HepG2 (cell line): Measurements from ENCODE around the gene C1orf159. TPM values are rescaled to one million over a fixed set of nuclear protein-coding genes. Genes with fewer than 3 reads are reported as not detected.

Source experiments
- ATAC-seq: fragments of 200-7000 bp; cut with Tn5 transposase; 3 replicates; pipeline ENCODE4 v1.9.1; 2020; ENCODE audit warnings: mild to moderate bottlenecking, moderate library complexity
- BruUV-seq: library from RNA; stranded (reverse); fragments of 400-500 nt; replicated peaks from 2 replicates; lab custom pipeline; 2021; lab: Mats Ljungman, UMichigan
- CTCF ChIA-PET: fragments of 300-600 bp; formaldehyde crosslinking; extraction: SDS; loops from one replicate; lab custom pipeline; 2021; ENCODE audit warnings: low total read pairs, inconsistent platforms, low intra/inter-chr PET ratio; lab: Yijun Ruan, JAX
- POLR2A ChIA-PET: fragments of 350-600 bp; sonication (Branson Sonifier 250); formaldehyde crosslinking; loops from one replicate; lab custom pipeline; 2020; ENCODE audit warnings: antibody characterized with exemption, inconsistent platforms; lab: Yijun Ruan, JAX
- DNase-seq: peaks from one replicate; pipeline ENCODE4 v3.0.0-alpha.2; 2015; ENCODE audit warnings: low spot score
- FAIRE-seq: peaks from 3 replicates; lab custom pipeline; 2011; peaks lifted over from hg19 to GRCh38; lab: Jason Lieb, UNC
- H2AFZ ChIP-seq: one replicate; pipeline ENCODE4 v1.6.1; 2011; ENCODE audit warnings: low read length, inconsistent platforms
- H3K27ac ChIP-seq: fragments of 300-600 bp; 3 replicates; pipeline ENCODE4 v1.8.0; 2011; ENCODE audit warnings: mixed run types, mild to moderate bottlenecking, mixed read lengths, low read length, inconsistent platforms; ENCODE audit not compliant: insufficient read depth; ENCODE audit errors: extremely low read length
- H3K27me3 ChIP-seq, 2 experiments: fragments of 200-600 bp in 1 of 2; 2 replicates in 1 of 2; 3 replicates in 1 of 2; pipeline versions ENCODE4 v1.6.0 to v1.8.0; 2011; ENCODE audit warnings: low read length in 2 of 2, mild to moderate bottlenecking in 2 of 2, moderate library complexity in 2 of 2, inconsistent platforms in 1 of 2; ENCODE audit not compliant: insufficient read depth in 2 of 2, control insufficient read depth in 1 of 2
- H3K36me3 ChIP-seq, 2 experiments: fragments of 200-600 bp in 1 of 2; replicated peaks in 1 of 2; 2 replicates in 1 of 2; 3 replicates in 1 of 2; pipeline versions ENCODE4 v1.5.1 to v1.8.0; 2011; ENCODE audit warnings: low read length in 2 of 2, inconsistent platforms in 1 of 2; ENCODE audit not compliant: insufficient read depth in 2 of 2, control insufficient read depth in 1 of 2
- H3K4me1 ChIP-seq: 2 replicates; pipeline ENCODE4 v1.5.1; 2012; ENCODE audit warnings: low read length, inconsistent platforms; ENCODE audit not compliant: insufficient read depth
- H3K4me2 ChIP-seq: 2 replicates; pipeline ENCODE4 v1.6.0; 2011; ENCODE audit warnings: low read depth, low read length, inconsistent platforms
- H3K4me3 ChIP-seq, 3 experiments: fragments of 200-600 bp in 1 of 3; sonication (generic), shearing (Covaris generic) in 1 of 3; replicated peaks in 1 of 3; 2 replicates each; pipeline ENCODE4 v1.5.1; 2011 to 2016; ENCODE audit warnings: low read length in 3 of 3, inconsistent platforms in 2 of 3, low read depth in 2 of 3, mild to moderate bottlenecking in 2 of 3, control low read depth in 1 of 3, mixed read lengths in 1 of 3; ENCODE audit not compliant: insufficient read depth in 1 of 3
- H3K79me2 ChIP-seq: one replicate; pipeline ENCODE4 v1.6.1; 2011; ENCODE audit warnings: low read length, inconsistent platforms; ENCODE audit not compliant: insufficient read depth
- H3K9ac ChIP-seq: 2 replicates; pipeline ENCODE4 v1.6.0; 2011; ENCODE audit warnings: mild to moderate bottlenecking, low read depth, low read length, inconsistent platforms; ENCODE audit not compliant: insufficient read depth
- H3K9me3 ChIP-seq: 2 replicates; pipeline ENCODE4 v1.5.1; 2012; ENCODE audit warnings: mild to moderate bottlenecking, low read length
- H4K20me1 ChIP-seq: 2 replicates; pipeline ENCODE4 v1.6.0; 2011; ENCODE audit warnings: inconsistent platforms, mild to moderate bottlenecking, low read length, moderate library complexity; ENCODE audit not compliant: insufficient read depth
- CTCF ChIP-seq: sonication (generic); formaldehyde crosslinking; IDR thresholded peaks from 2 replicates; pipeline ENCODE4 v1.5.0; 2020; ENCODE audit warnings: mild to moderate bottlenecking, missing genetic modification reagents, moderate library complexity
- MTA1 ChIP-seq: sonication (generic); formaldehyde crosslinking; IDR thresholded peaks from 2 replicates; pipeline ENCODE4 v1.4.0; 2020; ENCODE audit warnings: missing genetic modification reagents, mild to moderate bottlenecking, borderline replicate concordance
- ZNF232 ChIP-seq: sonication (generic); formaldehyde crosslinking; IDR thresholded peaks from 2 replicates; pipeline ENCODE4 v1.4.0; 2020; ENCODE audit warnings: missing genetic modification reagents, borderline replicate concordance
- WGBS: methylation state at CpG from one replicate; pipeline ENCODE4 v1.1.6; 2017; ENCODE audit warnings: low lambda C conversion rate; 5-methylcytosine and 5-hydroxymethylcytosine counted together
- in situ Hi-C: cut with HindIII; loops from 2 replicates; pipeline ENCODE4 v1.10.0; 2017; ENCODE audit warnings: low pct_unique_long_range_greater_than_20kb; ENCODE audit not compliant: extremely low pct_ligation_motif_present
- intact Hi-C: fragments of 100-400 bp; cut with micrococcal nuclease; formaldehyde crosslinking; loops from one replicate; pipeline ENCODE4 v1.10.0; 2022; ENCODE audit not compliant: unreplicated experiment
- polyA plus RNA-seq, 8 experiments: library from polyadenylated mRNA; depleted of rRNA in 3 of 8; stranded (reverse) in 7 of 8; unstranded in 1 of 8; fragments of >200 nt; fragmentation: Illumina TruSeq in 4 of 8; extraction: Trizol in 4 of 8; gene quantifications; 2 replicates each; pipeline versions ENCODE4 v1.2.1 to v1.2.3, GENCODE V29; 2011 to 2016; ENCODE audit warnings: low read depth in 4 of 8, missing spikeins in 1 of 8, mixed read lengths in 1 of 8; ENCODE audit not compliant: insufficient read depth in 1 of 8
- total RNA-seq, 5 experiments: library from RNA; depleted of rRNA; stranded (reverse); fragments of >200 nt; fragmentation: Illumina TruSeq; extraction: Trizol; gene quantifications; 2 replicates each; pipeline ENCODE4 v1.2.3, GENCODE V29; 2016; ENCODE audit warnings: low read depth in 1 of 5

Gene C1orf159
- total and polyA plus RNA-seq, 2 of the 13 experiments (the other 11 are each of a cell fraction or from before 2014, with no cell fraction given) = 3.8 to 6.7 TPM

DNA sequence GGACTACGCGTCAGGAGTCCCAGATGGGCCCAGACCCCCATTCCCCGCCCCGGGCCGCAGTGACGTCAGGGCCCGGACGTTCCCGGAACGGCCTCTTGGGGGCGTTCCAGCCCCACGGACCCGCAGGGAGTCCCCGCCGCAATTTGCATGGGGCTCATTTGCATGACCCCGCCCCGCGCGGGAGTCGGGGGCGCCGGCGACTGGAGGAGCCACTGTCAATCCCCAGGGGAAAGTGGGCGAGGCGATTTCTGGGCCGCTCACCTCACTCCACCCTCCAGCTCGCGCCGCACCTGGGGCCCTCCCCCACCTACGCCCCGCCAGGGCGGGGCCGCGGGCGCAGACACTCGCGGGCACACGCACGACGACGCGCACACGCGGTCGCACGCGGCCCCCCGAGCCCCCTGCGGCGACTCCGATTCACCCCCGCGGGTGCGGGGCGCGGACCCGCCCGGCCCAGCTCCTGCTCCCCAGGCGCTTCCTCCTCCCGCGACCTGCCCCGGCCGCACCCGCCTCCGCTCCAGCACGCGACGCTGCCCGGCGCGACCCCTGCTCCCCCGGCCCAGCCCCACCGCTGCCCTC is 82.8 kb downstream of the C1orf159 start (continued):
- peak; percentile 42 for TF ChIP-seq CTCF (CRISPR knock-in tag)
- TF ChIP-seq, all 625 proteins: peak for 4

DNA sequence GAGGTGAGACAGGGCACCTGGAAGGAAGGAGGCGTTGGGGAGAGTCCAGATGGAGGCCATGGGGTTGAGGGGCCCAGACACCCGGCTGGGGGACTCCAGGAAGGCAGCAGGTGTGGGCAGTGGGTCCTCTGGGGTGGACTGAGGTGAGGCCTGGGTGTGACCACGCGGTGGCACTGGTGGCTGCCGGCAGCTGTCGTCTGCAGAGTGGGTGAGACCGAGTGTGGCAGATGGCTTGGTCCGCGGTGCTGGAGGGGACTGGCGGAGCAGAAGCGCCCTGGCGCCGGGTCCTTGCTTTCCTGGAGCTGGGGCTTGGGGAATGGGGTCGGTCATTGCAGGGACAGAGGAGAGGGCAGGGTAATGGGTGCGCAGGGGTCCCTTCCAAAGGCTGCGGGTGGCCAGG is 83.5 kb downstream of the C1orf159 start:
- CTCF ChIA-PET = no interaction called here
- Histone ChIP-seq H2AFZ (no peak overlapping the region), H3K9ac (no peak overlapping the region), H4K20me1 (peaks cover 9% of the 10 kb centered on the region; the same call in 1 of the 2 replicates), H3K4me3 (no peak overlapping the region), H3K27me3 (no peaks in the 10 kb centered on the region), H3K9me3 (no peaks in the 10 kb centered on the region), H3K79me2 (no peaks in the 10 kb centered on the region), H3K4me1 (peaks cover 37% of the 10 kb centered on the region), H3K27ac (no peak overlapping the region), H3K4me2 (no peak overlapping the region), H3K36me3 (peaks cover 7 to 12% of the 10 kb centered on the region in 2 experiments; a peak in 4 of 5 replicates)
- TF ChIP-seq MTA1 (CRISPR knock-in tag) (no peak), ZNF232 (CRISPR knock-in tag) (no peak)
- in situ Hi-C loops = no loop called here
- intact Hi-C loops = no loop called here
- no TSS peak for BruUV-seq
- WGBS = over 99% methylated on average over 16 of the region's 16 CpGs
- ATAC-seq (no peak; the same call in 2 of the 3 replicates), DNase-seq (no peak), FAIRE-seq (no peak)
- POLR2A ChIA-PET = interaction anchor here (0.7 kb wide), 1 partner anchor 26 kb away, joined by 3 read pairs; no protein-coding TSS in a partner anchor

Other genes starting within 250 kb of the C1orf159 start
- gene SAMD11, start 192.2 kb downstream of the C1orf159 start, total RNA-seq (2016; rRNA removed; fragmentation: Illumina TruSeq; extraction: Trizol) = 0.11 TPM in 1 of 2 replicates, not detected in the other
- 0.09 TPM in 1 of 2 replicates, not detected in the other for gene SAMD11, start 192.2 kb downstream of the C1orf159 start, polyA plus RNA-seq (2011; rRNA removed)
- gene NOC2L, start 156.8 kb downstream of the C1orf159 start, total RNA-seq (2016; rRNA removed; fragmentation: Illumina TruSeq; extraction: Trizol) = 91.6 and 103 TPM in 2 replicates
- 32.0 and 40.5 TPM in 2 replicates for gene NOC2L, start 156.8 kb downstream of the C1orf159 start, polyA plus RNA-seq (2011; rRNA removed)
- gene KLHL17, start 155.5 kb downstream of the C1orf159 start, total RNA-seq (2016; rRNA removed; fragmentation: Illumina TruSeq; extraction: Trizol) = 2.8 and 9.3 TPM in 2 replicates
- gene KLHL17, start 155.5 kb downstream of the C1orf159 start, polyA plus RNA-seq (2011; rRNA removed) = 24.7 and 31.4 TPM in 2 replicates
- gene PLEKHN1, start 149.6 kb downstream of the C1orf159 start, total RNA-seq (2016; rRNA removed; fragmentation: Illumina TruSeq; extraction: Trizol) = 0.21 and 0.42 TPM in 2 replicates
- gene PLEKHN1, start 149.6 kb downstream of the C1orf159 start, polyA plus RNA-seq (2011; rRNA removed) = 0.58 and 0.59 TPM in 2 replicates
- 0.04 TPM in 1 of 2 replicates, not detected in the other for gene PERM1, start 134.0 kb downstream of the C1orf159 start, total RNA-seq (2016; rRNA removed; fragmentation: Illumina TruSeq; extraction: Trizol)
- 0.29 and 0.38 TPM in 2 replicates for gene PERM1, start 134.0 kb downstream of the C1orf159 start, polyA plus RNA-seq (2011; rRNA removed)
- 4.4 and 8.8 TPM in 2 replicates for gene HES4, start 116.0 kb downstream of the C1orf159 start, total RNA-seq (2016; rRNA removed; fragmentation: Illumina TruSeq; extraction: Trizol)
- 10.6 and 17.6 TPM in 2 replicates for gene HES4, start 116.0 kb downstream of the C1orf159 start, polyA plus RNA-seq (2011; rRNA removed)
- gene ISG15, start 102.6 kb downstream of the C1orf159 start, total RNA-seq (2016; rRNA removed; fragmentation: Illumina TruSeq; extraction: Trizol) = 54.9 and 68.4 TPM in 2 replicates
- 42.1 and 63.7 TPM in 2 replicates for gene ISG15, start 102.6 kb downstream of the C1orf159 start, polyA plus RNA-seq (2011; rRNA removed)
- gene AGRN, start 96.0 kb downstream of the C1orf159 start, total RNA-seq (2016; rRNA removed; fragmentation: Illumina TruSeq; extraction: Trizol) = 7.3 and 29.8 TPM in 2 replicates
- gene AGRN, start 96.0 kb downstream of the C1orf159 start, polyA plus RNA-seq (2011; rRNA removed) = 65.2 and 82.7 TPM in 2 replicates
- gene RNF223, start 41.8 kb downstream of the C1orf159 start, total RNA-seq (2016; rRNA removed; fragmentation: Illumina TruSeq; extraction: Trizol) = not detected in 2 replicates
- gene RNF223, start 41.8 kb downstream of the C1orf159 start, polyA plus RNA-seq (2011; rRNA removed) = 0.03 and 0.05 TPM in 2 replicates
- gene TTLL10, start 57.8 kb upstream of the C1orf159 start, total RNA-seq (2016; rRNA removed; fragmentation: Illumina TruSeq; extraction: Trizol) = not detected in 2 replicates
- not detected in 2 replicates for gene TTLL10, start 57.8 kb upstream of the C1orf159 start, polyA plus RNA-seq (2011; rRNA removed)
- gene TNFRSF18, start 90.5 kb upstream of the C1orf159 start, total RNA-seq (2016; rRNA removed; fragmentation: Illumina TruSeq; extraction: Trizol) = not detected in 2 replicates
- gene TNFRSF18, start 90.5 kb upstream of the C1orf159 start, polyA plus RNA-seq (2011; rRNA removed) = not detected in 2 replicates
- not detected in 2 replicates for gene TNFRSF4, start 98.1 kb upstream of the C1orf159 start, total RNA-seq (2016; rRNA removed; fragmentation: Illumina TruSeq; extraction: Trizol)
- 0.21 TPM in 1 of 2 replicates, not detected in the other for gene TNFRSF4, start 98.1 kb upstream of the C1orf159 start, polyA plus RNA-seq (2011; rRNA removed)
- gene SDF4, start 115.9 kb upstream of the C1orf159 start, total RNA-seq (2016; rRNA removed; fragmentation: Illumina TruSeq; extraction: Trizol) = 45.3 and 107 TPM in 2 replicates
- gene SDF4, start 115.9 kb upstream of the C1orf159 start, polyA plus RNA-seq (2011; rRNA removed) = 80.8 and 99.6 TPM in 2 replicates
- gene B3GALT6, start 116.1 kb upstream of the C1orf159 start, total RNA-seq (2016; rRNA removed; fragmentation: Illumina TruSeq; extraction: Trizol) = 9.2 and 14.2 TPM in 2 replicates
- gene B3GALT6, start 116.1 kb upstream of the C1orf159 start, polyA plus RNA-seq (2011; rRNA removed) = 3.9 and 5.8 TPM in 2 replicates
- gene C1QTNF12, start 130.6 kb upstream of the C1orf159 start, total RNA-seq (2016; rRNA removed; fragmentation: Illumina TruSeq; extraction: Trizol) = 0.29 and 0.64 TPM in 2 replicates
- gene C1QTNF12, start 130.6 kb upstream of the C1orf159 start, polyA plus RNA-seq (2011; rRNA removed) = 0.18 and 0.29 TPM in 2 replicates
- 22.1 and 29.4 TPM in 2 replicates for gene UBE2J2, start 157.8 kb upstream of the C1orf159 start, total RNA-seq (2016; rRNA removed; fragmentation: Illumina TruSeq; extraction: Trizol)
- gene UBE2J2, start 157.8 kb upstream of the C1orf159 start, polyA plus RNA-seq (2011; rRNA removed) = 25.4 and 28.8 TPM in 2 replicates
- gene SCNN1D, start 164.3 kb upstream of the C1orf159 start, total RNA-seq (2016; rRNA removed; fragmentation: Illumina TruSeq; extraction: Trizol) = 0.93 and 2.6 TPM in 2 replicates
- 2.3 and 4.7 TPM in 2 replicates for gene SCNN1D, start 164.3 kb upstream of the C1orf159 start, polyA plus RNA-seq (2011; rRNA removed)
- 16.4 and 29.4 TPM in 2 replicates for gene ACAP3, start 191.8 kb upstream of the C1orf159 start, total RNA-seq (2016; rRNA removed; fragmentation: Illumina TruSeq; extraction: Trizol)
- 50.8 and 56.3 TPM in 2 replicates for gene ACAP3, start 191.8 kb upstream of the C1orf159 start, polyA plus RNA-seq (2011; rRNA removed)
- 21.7 and 22.2 TPM in 2 replicates for gene PUSL1, start 192.5 kb upstream of the C1orf159 start, total RNA-seq (2016; rRNA removed; fragmentation: Illumina TruSeq; extraction: Trizol)
- gene PUSL1, start 192.5 kb upstream of the C1orf159 start, polyA plus RNA-seq (2011; rRNA removed) = 8.3 and 9.8 TPM in 2 replicates
- gene INTS11, start 208.6 kb upstream of the C1orf159 start, total RNA-seq (2016; rRNA removed; fragmentation: Illumina TruSeq; extraction: Trizol) = 46.4 and 52.8 TPM in 2 replicates
- gene INTS11, start 208.6 kb upstream of the C1orf159 start, polyA plus RNA-seq (2011; rRNA removed) = 94.8 and 104 TPM in 2 replicates
- 7.2 and 9.3 TPM in 2 replicates for gene CPTP, start 208.7 kb upstream of the C1orf159 start, total RNA-seq (2016; rRNA removed; fragmentation: Illumina TruSeq; extraction: Trizol)
- gene CPTP, start 208.7 kb upstream of the C1orf159 start, polyA plus RNA-seq (2011; rRNA removed) = 5.5 and 8.0 TPM in 2 replicates
- gene TAS1R3, start 215.2 kb upstream of the C1orf159 start, total RNA-seq (2016; rRNA removed; fragmentation: Illumina TruSeq; extraction: Trizol) = 0.15 TPM in 1 of 2 replicates, not detected in the other
- 0.13 and 0.20 TPM in 2 replicates for gene TAS1R3, start 215.2 kb upstream of the C1orf159 start, polyA plus RNA-seq (2011; rRNA removed)
- 42.8 and 60.4 TPM in 2 replicates for gene DVL1, start 233.3 kb upstream of the C1orf159 start, total RNA-seq (2016; rRNA removed; fragmentation: Illumina TruSeq; extraction: Trizol)
- 30.8 and 49.5 TPM in 2 replicates for gene DVL1, start 233.3 kb upstream of the C1orf159 start, polyA plus RNA-seq (2011; rRNA removed)
- 5.4 and 19.8 TPM in 2 replicates for gene MXRA8, start 242.5 kb upstream of the C1orf159 start, total RNA-seq (2016; rRNA removed; fragmentation: Illumina TruSeq; extraction: Trizol)
- 44.8 and 71.0 TPM in 2 replicates for gene MXRA8, start 242.5 kb upstream of the C1orf159 start, polyA plus RNA-seq (2011; rRNA removed)